NCI-H82 treated with DMSO at 0.1 percent for 48 hours (cell line): ENCODE measurements around the gene RAB11FIP4.

Experiments used
- DNase-seq: peaks from one replicate; lab custom pipeline; 2025; ENCODE audit not compliant: unreplicated experiment; lab: John Stamatoyannopoulos, UW

RAB11FIP4 gene

DNA sequence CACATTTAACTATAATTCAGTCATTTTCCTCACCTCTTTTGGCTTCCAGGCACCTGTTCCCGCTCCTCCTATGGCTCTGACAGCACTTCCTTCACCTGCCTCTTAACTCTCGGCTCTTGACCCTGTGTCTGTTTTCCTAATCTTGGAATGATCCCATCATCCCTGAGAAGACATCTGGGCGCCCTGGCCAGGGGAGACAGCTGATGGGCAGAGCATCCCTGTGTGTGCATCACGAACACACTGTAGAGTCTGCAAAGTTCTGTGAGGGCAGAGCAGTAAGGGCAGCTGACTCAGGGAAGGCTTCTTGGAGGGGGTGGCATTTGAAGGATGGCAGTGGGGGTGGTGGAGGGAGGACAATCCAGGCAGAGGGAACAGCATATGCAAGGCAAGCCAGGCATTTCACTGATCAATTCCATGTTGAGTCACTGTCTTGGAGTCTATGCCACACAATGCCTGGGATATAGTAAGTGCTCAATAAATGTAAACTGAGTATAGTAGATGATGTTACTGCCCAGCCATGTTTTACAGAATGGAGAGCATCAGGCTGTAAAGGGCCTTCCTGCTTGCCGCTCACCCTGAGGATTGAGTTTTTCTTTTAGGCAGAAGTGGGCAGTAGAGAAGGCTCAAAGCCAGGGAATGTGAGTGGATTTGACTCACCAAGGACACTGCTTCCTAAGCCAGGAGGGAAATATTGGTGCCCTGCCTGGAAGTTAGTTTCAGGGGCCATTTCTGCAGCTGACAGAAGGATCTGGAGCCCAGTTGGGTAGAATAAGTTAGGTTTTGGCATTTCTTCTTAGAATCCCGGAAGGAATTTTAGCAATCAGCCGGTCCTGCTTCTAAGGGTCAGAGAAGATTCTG, 5.8 kb upstream of the RAB11FIP4 start:
- DNase-seq, result no peak

DNA sequence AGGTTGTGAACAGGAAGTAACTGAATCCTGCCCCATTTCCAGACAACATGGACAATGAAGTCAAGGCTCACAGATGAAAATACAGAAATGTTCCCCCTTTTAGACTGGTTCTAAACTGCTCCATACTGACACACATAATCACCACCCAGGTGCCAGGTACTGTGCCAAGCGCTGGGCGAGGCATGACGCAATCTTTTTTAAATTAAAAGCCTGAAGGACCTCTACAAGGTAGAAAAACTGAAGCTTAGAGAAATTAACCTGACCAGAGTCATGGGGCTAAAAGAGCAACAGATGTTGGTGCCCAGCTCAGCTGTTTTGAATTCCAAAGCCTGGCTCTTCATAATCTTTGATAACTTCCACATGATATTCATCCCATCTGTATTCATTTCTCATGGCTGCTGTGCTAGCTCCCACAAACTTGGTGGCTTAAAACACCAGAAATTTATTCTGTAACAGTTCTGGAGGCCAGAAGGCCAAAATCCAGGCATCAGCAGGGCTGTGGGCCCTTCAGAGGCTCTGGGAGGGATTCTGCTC, 4.9 kb upstream of the RAB11FIP4 start:
- no peak for DNase-seq

DNA sequence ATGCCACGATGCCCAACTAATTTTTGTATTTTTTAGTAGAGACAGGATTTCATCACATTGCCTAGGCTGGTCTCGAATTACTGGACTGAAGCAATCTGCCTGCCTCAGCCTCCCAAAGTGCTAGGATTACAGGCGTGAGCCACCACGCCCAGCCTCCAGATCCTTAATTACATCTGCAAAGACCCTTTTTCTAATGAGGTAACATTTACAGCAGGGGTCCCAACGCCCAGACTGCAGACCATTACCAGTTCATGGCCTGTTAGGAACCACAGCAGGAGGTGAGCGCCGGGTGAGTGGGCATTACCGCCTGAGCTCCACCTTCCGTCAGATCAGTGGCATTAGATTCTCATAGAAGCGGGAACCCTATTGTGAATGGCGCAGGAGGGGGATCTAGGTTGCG, 4.0 kb upstream of the RAB11FIP4 start:
- no peak for DNase-seq

DNA sequence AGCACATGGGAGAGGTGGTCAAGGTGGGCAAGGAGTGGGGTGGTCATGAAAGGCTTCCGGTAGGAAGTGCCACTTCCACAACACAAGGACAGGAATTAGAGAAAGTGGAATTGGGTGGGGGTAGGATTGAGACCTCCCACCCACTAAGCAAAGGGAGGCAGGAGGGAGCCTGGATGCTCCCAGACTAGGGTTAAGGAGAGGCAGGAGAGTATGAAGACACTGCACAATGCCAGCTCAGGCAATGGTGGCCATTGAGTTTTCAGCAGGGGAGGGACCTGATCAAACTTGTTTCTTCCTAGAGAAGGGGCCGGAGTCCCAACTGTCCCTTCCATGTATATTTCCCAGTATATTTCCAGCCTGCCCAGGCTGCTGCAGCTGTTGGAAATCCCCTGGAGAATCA, 3.1 kb upstream of the RAB11FIP4 start:
- DNase-seq, result no peak

GRCh38 chr17:31388770-31389656, 2.5 kb upstream of the RAB11FIP4 start:
- DNase-seq, result no peak

DNA sequence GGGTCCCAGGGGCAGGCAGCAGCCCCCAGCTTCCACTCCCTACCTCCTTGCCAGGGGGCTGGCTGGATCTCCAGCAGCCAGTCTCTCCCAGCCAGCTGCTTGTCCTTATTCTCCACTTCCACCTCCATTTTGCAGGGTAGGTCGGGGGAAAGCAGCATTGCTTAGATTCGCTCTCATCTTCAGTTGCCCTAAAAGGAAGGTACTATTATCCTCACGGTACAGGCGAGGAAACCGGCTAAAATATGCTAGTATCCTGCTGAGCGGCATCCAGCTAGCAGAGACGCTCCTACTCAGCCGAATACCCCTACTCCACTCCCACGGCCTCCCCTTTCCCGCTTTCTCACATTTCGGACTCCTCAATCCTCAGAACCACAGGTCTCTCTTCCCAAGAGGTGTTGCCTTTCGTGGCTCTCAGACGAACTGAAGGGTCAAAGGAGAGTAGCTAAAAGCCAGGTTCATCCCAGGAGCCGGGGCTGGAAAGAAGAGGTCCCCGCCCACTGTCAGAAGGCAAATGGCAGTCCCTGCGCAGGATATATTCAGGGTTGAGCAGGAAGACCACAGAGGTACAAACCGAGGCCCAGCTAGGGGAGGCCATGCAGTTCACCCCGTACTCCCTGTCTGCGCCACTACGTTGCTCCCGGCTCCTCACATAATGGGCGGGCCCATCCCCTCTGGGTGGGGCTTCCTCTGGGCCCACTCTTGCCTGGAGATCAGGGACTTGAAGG, 1.7 kb upstream of the RAB11FIP4 start:
- no peak for DNase-seq

GRCh38 chr17:31390426-31390747, 1.1 kb upstream of the RAB11FIP4 start:
- DNase-seq, result no peak

DNA sequence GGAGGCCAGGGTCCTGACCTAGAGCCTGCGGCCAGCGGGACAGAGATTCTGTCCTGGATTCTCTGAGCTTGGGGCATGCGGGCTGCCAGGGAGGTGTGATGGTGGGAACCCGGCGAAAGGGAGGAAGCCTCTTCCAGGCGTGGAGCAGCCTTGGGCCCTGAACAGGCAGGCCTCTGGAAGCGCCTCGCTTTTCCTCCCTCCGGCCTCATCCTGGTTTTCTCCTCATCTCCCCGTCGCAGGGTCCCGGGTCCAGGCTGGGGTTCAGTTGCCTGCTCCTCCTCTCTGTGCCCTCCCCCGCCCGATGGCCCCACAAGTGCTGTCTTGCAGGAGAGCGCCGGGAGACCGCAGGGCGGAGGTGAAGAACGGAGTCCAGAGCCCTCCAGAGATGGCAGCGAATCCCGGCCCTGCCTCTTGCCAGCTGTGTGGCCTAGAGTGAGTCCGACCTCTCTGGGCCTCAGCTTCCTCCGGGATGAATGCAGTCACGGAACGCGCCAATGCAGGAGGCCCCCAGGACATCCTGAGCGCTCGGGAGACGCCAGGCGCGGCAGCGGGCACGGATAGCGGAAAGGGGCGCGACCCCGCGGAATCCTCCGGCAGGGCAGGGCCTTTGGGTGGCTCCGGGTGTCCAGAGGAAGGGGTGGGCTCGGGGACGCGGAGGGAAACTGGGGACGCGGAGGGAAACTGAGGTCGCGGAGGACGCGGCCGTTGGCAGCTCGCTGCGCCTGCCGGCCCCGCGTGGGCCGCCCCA, 553 bp upstream of the RAB11FIP4 start:
- no peak for DNase-seq

DNA sequence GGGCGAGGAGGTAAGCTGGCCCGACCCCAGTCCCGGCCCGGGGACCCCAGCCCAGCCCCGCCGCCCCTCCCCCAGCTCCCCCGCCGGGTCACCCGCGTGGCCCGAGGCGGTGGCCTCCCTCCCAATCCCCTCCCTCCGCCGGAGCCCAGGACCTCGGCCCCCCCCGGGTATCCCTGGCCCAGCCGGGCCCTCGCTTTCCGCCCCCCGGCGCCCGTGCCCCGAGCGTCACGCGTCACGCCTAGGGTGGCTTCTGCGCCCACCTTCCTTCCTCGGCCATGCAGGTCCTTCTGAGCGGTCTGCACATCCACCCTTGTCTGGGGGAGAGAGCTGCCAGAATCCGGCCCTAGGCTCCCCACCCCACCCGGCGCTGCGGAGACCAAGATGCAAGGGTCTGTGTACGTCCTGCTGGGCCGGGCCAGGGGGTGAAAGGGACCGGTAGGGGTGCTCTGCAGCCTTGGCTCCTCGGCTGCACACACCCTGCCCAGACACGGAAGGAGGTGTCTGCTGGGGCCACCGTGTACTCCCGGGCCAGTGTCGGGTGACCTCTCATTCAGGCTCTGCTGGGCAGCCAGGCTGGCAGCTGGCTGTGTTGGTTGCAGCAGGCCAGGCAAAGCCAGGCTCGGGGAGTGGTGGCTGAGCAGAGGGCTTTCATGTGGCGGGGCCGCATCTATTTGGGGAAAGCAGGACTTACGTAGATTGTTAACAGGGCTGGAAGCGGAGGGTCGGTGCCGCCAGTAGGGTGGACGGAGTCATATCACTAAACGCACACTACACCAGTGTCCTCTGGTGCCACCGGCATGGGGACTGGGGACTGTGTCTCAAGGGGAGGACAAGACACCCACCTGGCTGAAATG, 754 bp downstream of the RAB11FIP4 start:
- no peak for DNase-seq

GRCh38 chr17:31392856-31393748, 1.6 kb downstream of the RAB11FIP4 start:
- no peak for DNase-seq

- no peak for DNase-seq
Measured at GRCh38 chr17:31393749-31394146, 2.3 kb downstream of the RAB11FIP4 start.

DNA sequence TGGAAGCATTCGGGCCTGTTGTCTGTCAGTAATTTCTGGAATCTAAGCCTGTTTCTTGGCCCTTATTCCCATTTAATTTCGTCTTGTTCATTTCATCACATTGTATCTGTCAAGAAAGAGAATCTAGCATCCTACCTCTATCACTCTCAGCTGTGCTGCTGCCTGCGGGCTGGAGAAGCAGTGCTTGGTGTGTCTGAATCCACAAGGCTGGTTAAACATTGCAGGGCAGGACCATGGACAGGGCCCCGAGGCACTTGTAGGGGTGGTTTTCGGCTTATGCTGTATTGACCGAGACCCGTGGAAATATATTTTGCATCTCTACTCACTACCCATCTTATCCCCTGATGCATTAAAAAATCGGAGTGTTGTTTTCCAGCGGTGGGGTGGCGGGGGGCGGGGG, 3.1 kb downstream of the RAB11FIP4 start:
- no peak for DNase-seq

- no peak for DNase-seq
Measured at GRCh38 chr17:31397256-31397939, 5.9 kb downstream of the RAB11FIP4 start.

DNA sequence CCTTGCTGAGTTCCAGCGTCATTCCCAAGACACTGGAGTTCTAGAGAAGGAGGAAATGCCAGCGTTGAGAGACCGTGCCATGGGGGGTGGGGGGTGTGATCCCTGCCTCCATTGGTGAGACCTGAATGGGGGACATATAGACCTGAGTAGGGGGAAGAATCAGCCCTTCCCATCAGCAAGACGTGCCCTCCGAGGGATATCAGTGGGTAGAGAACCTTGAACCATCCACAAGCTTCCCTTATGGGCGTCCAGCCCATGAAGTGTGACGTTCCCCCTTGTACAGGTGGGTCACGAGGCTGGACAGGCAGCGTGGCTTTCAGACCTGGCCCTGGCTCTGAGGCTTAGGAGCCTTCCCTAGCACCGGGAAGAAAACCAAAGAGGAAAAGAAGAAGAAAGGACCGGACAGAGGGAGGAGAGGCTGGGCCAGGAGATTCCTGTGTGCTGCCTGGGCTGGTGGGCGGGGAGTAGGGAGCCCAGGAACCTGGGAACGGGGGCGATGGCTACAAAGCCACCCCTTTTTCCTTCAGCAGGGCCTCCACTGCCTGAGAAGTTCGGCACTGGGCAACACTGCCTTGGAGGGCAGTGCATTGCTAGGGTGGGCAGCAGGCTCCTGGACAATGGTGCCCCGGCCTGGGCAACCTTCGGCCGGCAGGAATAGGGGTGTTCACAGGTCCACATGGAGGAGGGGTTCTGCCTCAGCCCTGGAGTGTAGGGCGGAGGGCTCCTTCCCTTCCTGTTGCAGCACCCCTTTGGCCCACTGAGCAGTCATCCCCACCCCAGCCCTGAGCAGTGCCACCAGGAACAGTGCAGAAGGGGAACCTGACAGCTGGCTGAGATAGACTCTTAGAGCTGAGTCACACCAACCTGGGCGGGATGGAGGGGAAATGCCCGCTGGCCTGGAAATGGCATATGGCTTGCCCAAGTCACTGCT, 7.2 kb downstream of the RAB11FIP4 start:
- no peak for DNase-seq

- no peak for DNase-seq
Measured at GRCh38 chr17:31400481-31400950, 9.0 kb downstream of the RAB11FIP4 start.

GRCh38 chr17:31401456-31402254, 10.2 kb downstream of the RAB11FIP4 start:
- no peak for DNase-seq
